Activated T-helper 1 cell treated with Interleukin-2 at 50 U/mL for 16 hours (primary cell): ENCODE results near the gene SLC6A8.
"Not testable (repeated sequence)": the region's sequence is repeated elsewhere in the genome, so short reads cannot be mapped to it uniquely, and the experiment has no call there.

Experiments used
- DNase-seq: peaks from one replicate; pipeline ENCODE4 v3.0.0-alpha.2; 2020; ENCODE audit warnings: low read depth

SLC6A8 gene

DNA sequence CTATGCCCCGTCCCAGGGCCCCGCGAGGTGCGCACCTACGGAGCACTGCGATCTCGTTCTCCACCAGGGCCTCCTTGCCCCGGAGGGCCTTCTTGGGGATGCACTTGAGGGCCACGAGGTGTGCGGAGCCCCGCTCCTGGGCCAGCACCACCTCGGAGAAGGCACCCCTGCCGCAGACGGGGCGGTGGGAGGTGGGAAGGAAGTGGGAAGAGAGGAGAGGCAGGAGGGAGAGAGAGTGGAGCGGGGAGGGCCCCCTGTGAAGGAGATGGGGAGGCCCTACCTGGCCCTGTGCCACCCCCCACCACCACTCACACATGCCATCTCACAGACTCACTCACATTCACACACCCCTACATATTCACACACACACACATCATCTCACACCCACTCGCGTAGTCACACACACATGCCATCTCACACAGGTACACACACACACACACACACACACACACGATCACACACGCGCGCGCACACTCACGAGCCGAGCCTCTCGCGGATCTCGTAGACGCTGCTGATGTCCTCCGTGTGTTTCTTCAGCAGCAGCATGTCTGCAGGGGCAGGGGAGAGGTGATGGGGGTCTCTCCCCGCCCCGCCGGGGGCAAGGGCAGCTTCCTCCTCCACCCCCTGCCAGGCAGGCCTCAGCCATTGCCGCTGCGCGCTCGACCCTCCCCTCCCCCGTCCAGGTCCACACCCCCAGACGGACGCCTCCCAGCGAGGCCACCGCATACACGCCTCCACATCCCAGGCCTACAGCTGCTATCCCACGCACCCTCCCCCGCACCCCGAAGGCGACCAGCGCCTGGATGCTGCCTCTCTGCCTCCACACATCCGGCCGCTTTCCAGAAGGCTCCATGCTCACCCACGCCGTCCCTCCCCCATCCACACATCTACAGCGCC lies 14.9 kb upstream of the SLC6A8 start:
- DNase-seq, result no peak

DNA sequence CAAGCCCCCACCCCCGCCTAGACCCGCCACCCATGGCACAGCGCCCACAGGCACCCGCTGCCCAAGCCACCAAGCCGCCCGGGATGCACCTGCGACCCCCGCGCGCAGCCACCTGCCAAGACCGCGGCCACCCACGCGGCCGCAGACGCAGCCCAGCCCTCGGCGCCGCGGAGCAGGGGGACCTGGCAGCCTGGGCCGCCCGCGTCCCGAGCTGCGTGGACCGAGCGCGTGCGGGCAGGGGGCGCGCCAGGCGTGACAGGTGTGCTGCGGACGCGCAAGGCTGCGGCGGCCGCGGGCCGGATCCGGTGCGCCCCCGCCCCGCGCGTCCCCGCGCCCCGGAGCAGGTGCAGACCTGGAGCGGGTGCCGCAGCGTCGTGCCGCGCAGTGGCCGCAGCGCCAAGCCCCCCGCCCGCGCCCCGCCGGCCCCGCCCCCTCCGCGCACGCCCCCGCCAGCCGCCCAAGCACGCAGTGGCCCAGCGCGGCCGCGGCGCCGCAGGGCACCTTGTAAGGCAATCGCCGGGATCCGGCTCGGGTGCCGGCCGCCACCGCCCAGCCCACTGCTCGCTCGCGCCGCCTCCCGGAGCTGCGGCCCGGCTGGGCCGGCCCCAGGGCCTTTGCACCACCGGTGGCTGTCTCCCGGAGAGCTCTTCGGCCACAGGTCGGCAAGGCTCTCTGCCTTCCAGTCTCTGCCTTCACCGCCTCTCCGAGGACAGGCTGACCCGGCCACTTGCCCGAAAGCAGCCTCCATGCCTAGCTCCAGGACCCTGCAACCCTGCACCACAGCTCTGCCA lies 14.1 kb upstream of the SLC6A8 start, which contains the start of gene PNCK:
TSS of gene PNCK (minus strand) at position 386 of the 791 bp plus-strand sequence. CDS start 737 bp downstream, outside the sequence.
- DNase-seq, result no peak

DNA sequence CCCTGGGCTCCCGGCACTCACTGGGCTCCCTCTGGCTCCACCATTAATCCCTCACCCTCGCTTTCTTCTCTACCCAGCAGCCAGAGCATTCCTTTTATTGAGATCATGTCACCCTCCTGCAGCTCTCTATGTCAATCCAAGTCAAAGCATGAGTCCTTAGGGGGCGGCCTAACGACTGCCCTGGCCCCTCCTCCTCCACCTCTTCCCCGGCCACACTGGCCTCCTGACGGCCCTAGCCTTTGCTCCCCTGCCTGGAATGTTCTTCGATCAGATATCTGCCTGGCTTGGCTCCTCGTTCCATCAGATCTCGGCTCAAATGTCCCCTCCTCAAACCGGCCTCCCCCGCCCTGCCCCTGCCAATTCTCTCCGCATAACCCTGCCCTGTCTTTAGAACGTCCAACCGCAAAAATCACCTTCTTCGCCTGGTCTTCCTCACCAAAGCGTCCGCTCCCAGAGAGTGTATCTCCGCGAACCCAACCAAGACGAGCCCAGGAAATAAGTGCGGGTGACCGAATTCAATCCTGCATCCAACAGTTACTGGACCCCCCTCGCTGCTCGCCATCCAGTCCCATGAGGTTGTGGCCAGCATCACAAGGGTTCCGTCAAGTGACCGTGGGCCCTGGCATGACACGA lies 13.4 kb upstream of the SLC6A8 start:
- DNase-seq, result no peak

DNA sequence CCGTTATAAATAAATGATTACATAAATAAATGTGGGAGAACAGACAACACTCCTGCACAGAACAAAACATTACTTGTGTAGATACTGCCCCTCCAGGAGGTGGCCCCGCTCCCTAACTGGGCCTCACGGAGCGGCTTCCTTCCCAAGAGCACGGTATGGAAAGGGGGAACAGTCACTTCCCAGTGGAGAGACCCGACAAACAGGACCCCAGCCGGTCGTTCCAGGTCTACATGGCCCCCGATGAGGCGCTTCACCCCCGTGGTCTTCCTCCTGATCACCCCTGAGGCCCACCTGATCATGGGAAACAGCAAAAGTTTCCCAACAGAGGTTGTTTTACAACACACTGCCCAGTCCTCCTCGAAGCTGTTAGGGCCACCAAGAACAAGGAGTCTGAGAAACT lies 6.6 kb upstream of the SLC6A8 start:
- DNase-seq, result no peak

DNA sequence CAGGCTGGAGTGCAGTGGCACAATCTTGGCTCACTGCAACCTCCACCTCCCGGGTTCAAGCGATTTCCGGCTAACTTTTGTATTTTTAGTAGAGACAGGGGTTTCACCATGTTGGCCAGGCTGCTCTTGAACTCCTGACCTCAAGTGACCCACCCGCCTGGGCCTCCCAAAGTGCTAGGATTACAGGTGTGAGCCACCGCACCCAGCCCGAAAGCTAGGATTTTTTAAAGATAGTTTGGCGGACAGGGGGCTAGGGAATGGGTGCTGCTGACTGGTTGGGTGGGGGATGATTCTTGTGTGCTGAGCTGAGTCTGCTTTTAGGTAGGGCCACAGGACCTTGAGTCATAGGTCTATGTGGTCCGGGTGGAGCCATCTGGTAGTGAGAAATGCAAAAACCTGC lies 4.2 kb upstream of the SLC6A8 start:
- not testable (repeated sequence) for DNase-seq

DNA sequence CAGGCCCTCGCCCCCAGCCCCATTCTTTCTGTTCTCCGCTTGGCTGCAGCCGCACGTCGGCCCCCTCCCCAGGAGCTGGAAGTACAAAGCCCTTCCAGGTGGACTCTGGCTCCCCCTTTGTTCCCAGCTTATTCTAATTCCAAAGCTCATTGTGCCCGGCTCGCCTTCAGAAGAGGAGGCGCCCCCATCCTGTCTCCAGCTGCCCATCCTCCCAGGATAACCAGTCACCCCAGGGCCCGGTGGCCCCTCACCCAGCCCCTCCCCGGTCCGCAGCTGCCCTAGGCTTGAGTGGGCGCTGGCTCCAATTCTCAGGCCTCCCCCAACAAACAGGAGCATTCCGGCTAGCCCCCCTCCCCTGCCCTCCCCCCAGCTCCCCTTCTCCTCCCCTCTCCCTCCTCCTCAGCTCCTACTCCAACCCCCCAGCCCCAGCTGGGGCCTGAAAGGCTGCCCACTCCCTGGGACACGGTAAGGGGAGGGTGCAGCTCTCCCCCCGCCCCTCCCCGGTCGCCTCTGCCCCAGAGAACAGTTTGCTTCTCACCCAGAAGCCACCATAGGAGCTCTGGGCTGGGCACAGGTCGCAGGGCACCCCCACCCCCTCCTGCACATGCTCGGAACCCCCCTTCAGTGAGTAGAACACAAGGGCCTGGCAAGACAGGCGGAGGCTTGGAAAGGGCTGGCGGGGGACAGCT lies 3.1 kb upstream of the SLC6A8 start:
- no peak for DNase-seq

DNA sequence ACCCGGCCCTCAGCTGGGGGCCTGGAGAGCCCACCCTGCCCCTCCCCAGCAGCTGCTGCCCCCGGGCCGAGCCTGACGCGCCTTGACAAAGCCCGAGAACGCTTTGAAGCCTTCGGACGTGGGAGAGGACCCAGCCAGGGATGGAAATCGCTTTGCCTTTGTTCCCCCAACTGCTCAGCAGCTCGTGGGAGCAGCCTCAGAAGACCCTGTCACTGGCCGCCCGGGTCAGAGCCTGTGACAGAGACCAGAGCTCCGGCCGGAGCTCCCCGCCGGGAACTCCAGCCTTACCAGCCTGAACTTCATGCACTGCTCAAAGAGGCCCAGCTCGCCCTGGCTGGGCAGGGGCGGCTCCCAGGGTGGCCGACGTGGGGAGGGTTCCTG lies 2.6 kb upstream of the SLC6A8 start:
- DNase-seq, result no peak

DNA sequence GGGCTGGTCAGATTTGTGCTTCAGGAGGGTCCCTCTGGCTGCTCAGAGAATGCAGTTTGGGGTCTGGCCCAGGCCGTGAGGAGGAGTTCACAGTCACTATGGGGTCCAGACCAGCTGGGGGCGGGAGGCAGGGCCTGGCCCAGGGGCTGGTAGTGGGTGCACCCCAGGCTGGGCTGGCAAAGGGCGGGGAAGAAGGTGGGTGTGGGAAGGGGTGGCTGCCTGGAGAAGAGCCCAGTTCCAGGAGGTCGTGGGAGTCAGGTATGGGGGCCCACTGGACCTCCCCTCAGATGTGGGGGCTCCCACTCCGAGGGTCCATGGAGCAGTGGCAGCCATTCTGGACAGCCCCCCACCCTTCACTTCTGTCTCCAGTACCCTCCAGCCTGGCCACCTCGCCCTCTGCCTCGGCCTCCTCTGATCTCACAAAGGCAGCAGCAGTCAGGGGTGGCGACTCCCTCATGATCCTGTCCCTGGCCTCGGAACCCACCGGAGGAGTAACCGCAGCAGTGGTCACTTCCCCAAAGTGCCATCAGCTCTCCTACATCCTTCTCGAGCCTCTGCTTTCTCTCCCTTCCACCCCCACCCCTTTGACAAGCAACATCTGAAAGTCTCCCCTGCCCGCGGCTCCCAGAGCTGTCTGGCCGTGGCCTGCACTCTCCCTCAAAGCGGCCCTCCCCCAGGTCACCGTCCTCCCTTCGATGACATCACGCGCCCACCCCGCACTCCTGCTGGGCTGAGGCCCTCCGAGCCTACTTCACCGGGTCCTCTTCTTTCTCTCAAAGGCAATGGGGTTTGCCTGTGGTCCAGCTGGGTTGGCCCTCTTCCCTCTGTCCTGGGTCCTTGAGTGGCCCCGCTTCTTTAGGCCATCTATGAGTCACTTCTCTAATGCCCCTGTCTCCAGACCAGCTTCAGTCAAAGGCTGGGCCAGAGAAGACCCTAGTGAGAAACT lies 1.7 kb upstream of the SLC6A8 start:
- no peak for DNase-seq

DNA sequence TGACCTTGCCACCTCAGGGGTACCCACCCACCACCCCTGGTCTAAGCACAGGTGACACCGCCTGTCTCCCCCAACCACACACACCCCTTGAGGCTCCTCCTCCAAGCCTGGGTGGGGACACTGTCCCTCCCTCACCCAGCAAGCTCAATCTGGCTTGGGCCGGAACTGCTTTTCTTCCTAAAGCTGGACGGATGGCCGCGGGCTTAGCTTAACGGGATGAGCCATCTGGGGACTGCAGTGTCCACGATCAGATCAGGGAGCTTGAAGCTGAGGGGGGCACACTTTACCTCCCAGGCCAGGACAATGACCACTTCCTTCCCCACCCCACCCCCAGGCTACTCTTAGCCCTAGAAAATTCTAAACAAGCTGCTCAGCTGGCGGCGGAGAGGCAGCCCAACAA lies 1.0 kb upstream of the SLC6A8 start:
- no peak for DNase-seq

DNA sequence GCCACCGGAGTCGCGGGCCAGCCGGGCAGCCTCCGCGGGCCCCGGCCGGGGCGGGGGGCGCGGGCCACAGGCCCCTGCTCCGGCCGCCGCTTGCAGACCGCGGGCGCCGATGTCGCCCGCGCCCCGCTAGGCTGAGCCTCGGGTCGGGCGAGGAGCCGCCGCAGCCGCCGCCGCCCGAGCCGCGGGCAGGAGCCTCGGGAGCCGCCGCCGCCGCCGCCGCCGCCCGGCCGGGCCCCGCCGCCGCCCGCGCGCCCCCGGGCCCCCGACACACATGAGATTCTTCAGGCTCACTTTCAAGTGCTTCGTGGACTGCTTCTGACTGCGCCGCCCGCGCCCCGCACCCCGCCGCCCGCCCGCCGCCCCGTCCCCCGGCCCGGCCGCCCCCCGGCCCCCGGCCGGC lies 345 bp downstream of the SLC6A8 start:
- DNase-seq, result no peak

DNA sequence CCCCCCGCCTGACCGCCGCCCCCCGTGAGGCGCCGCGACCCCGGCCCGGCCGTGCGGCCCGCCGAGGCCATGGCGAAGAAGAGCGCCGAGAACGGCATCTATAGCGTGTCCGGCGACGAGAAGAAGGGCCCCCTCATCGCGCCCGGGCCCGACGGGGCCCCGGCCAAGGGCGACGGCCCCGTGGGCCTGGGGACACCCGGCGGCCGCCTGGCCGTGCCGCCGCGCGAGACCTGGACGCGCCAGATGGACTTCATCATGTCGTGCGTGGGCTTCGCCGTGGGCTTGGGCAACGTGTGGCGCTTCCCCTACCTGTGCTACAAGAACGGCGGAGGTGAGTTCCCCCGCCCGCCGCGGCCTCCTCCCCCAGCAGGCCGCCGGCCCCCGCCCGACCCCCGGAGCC lies 780 bp downstream of the SLC6A8 start:
- no peak for DNase-seq

DNA sequence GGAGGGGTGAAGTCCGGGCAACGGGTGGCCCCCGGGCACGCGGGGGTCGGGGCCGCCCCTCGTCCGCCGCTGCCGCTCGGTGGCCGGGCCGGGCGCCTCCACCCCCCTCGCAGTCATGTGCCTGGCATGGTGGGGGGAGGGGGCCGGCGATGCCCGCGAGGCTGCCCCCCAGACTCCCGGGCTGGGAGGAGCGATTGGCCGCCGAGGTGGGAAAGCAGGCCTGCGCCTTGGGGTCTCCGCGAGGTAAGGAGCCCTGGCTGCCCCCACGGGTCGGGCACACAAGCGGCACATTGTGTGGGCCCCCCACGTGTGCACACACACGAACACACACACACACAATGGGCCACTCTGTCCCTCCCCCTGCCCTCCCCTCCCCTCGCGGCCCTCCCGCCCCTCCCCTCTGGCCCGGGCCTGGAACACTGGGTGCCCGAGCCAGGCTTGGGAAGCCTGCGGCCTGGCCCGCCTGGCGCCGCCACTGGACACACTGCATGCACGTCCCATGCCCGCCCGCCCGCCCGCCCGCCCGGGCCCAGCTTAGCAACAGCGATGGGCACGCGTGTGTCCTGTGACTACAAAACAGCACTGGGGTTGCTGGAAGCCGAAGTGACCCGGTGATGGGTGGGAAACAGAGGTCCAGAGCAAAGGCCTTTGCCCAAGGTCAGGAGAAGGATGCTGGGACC lies 1.3 kb downstream of the SLC6A8 start:
- DNase-seq, result no peak

DNA sequence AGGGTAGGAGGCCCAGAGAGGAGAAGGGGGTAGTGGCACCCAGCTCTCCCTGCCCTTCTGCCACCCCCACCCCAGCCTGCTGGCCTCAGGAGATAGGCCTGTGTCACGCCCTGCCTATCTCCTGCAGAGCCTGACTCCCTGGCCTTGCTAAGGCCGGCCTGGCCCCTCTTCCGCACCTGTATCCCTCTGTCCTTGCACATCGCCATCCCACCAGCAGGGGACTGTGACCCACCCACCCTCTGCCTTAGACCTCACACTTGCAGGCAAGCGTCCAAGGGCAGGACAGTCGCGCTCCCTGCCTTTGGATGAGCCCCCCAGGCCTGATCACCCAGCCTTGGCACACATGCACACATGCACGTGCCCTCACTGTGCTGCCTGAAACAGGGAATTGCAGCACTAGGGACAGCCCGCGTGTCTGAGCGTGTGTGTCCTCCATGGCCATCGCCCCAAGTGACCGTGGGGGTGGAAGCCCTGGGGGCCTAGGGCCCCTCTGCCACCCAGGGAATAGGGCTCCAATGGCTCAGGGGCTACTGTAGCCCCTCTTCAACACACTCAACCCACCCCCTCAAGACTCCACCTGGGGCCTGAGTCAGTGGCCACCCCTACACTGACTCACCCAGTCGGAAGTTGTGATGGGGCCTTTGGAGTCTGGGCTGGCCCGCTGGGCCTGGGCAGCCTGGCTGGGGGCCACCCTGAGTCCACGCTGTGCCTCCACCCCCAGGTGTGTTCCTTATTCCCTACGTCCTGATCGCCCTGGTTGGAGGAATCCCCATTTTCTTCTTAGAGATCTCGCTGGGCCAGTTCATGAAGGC lies 2.1 kb downstream of the SLC6A8 start:
- DNase-seq, result no peak

DNA sequence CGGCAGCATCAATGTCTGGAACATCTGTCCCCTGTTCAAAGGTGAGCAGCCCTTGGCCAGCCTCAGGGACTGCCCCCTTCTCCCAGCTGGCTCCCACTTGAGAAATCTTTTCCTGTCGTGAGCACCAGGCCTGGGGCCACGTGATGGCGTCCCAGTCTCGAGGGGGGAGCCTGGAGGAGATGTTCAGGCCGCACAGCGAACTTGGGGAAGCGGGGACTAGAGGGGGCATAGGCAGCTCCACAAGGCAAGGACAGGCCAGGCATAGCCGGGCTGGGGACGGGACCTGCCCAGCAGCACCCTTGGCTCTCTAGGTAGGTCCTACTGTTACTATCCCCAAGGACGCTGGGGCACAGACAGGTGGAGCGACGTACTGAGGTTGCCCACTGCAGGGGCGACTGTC lies 2.7 kb downstream of the SLC6A8 start:
- DNase-seq, result no peak

DNA sequence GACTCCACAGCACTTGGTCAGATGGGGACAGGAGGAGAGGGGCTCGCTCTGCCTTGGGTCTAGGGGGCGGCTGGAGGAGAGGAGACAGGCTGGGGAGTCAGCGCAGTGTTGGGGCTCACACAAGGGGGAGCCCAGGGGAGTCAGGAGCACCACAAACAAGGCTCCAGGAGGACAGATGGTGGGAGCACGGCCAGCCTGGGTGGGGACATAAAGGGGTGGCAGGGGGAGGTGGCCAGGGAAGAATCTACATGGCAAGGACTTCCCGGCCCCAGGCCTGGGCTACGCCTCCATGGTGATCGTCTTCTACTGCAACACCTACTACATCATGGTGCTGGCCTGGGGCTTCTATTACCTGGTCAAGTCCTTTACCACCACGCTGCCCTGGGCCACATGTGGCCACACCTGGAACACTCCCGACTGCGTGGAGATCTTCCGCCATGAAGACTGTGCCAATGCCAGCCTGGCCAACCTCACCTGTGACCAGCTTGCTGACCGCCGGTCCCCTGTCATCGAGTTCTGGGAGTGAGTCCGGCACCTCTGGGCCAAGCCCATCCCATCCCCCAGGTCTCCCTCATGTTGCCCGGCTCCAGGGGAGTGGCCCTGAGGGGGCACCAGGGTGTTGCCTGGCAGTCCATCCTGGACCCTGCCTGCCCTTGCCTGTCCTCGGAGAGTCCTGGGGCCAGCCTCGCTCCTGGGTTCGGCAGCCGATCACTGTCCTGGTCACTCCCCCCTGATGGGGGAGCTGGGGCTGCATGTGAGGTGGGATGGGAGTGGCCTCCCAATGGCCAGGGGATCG lies 3.5 kb downstream of the SLC6A8 start:
- DNase-seq, result not testable (repeated sequence)

DNA sequence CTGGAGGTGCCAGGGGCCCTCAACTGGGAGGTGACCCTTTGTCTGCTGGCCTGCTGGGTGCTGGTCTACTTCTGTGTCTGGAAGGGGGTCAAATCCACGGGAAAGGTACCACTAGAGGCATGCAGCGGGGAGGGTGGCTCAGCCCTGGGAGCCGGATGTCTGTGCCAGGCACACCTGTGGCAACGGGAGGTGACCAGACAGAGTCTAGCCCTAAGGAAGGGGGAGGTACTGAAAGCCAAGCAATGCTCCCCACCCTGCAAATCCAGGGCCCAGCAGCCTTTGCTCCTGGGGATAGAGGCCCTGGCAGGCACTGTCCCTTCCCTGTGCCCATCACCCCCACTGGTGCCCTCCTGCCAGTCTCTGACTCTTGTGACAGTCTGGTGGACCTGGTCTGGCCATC lies 4.3 kb downstream of the SLC6A8 start:
- DNase-seq, result no peak

DNA sequence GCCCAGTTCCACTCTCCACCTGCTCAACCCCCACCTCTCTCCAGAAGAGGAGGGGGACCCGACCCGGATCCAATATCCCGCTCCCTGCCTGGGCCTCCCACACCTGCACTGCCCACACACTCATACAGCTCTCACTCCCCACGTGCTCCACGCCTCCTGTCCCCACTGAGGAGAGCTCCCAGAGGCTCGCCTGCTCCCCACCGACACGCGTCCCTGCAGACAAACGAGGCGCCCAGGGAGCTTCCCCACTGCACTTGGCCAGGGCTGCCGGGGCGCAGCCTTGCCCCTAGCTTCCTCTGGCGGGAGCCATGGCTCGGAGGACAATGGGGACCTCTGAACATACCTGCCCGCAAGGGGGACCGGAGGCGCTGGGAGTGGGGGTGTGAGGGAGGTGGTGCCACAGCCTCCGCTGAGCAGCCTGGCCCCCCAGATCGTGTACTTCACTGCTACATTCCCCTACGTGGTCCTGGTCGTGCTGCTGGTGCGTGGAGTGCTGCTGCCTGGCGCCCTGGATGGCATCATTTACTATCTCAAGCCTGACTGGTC lies 5.0 kb downstream of the SLC6A8 start:
- DNase-seq, result no peak
